CD1c-positive myeloid dendritic cell (primary cell): ENCODE measurements around the gene SYNPO2.
"Not testable (repeated sequence)": the region's sequence is repeated elsewhere in the genome, so short reads cannot be mapped to it uniquely, and the experiment has no call there.

Experiments
- DNase-seq: peaks from one replicate; pipeline ENCODE4 v3.0.0-alpha.2; 2016; ENCODE audit errors: extremely low spot score

SYNPO2 gene

DNA sequence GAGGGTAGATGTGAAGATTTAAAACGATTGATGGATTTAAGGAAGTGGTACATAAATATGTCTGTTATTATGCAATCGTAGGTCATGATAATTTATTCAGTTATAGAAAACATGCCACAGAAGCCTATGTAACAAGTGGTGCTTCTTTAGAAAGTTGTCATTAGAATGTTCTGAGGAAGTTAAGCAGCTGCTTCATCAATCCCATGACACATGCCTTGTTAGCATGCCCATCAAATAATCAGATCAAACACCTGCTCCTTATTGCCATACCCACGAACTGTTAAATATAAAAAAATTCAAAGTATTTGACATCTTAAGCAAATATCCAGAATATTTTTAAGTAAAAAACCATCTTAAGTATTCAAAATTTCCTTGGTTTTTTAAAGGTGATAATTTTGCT, 170.6 kb downstream of the SYNPO2 start:
- no peak for DNase-seq

DNA sequence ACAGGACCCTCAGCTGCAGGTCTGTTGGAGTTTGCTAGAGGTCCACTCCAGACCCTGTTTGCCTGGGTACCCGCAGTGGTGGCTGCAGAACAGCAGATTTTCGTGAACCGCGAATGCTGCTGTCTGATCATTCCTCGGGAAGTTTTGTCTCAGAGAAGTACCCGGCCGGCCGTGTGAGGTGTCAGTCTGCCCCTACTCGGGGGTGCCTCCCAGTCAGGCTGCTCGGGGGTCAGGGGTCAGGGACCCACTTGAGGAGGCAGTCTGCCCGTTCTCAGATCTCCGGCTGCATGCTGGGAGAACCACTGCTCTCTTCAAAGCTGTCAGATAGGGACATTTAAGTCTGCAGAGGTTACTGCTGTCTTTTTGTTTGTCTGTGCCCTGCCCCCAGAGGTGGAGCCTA, 178.5 kb downstream of the SYNPO2 start:
- DNase-seq, result not testable (repeated sequence)

DNA sequence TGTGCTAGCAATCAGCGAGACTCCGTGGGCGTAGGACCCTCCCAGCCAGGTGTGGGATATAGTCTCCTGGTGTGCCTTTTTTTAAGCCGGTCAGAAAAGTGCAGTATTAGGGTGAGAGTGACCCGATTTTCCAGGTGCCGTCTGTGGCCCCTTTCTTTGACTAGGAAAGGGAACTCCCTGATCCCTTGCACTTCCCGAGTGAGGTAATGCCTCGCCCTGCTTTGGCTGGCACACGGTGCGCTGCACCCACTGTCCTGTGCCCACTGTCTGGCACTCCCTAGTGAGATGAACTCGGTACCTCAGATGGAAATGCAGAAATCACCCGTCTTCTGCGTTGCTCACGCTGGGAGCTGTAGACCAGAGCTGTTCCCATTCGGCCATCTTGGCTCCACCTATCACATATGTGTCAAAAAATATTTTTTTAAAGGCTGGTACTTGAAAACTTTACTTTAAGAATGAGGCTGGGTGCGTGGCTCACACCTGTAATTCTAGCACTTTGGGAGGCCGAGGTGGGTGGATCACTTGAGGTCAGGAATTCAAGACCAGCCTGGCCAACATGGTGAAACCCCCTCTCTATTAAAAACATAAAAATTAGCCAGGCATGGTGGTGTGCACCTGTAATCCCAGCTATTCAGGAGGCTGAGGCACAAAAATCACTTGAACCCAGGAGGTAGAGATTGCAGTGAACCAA, 179.2 kb downstream of the SYNPO2 start:
- DNase-seq, result not testable (repeated sequence)

DNA sequence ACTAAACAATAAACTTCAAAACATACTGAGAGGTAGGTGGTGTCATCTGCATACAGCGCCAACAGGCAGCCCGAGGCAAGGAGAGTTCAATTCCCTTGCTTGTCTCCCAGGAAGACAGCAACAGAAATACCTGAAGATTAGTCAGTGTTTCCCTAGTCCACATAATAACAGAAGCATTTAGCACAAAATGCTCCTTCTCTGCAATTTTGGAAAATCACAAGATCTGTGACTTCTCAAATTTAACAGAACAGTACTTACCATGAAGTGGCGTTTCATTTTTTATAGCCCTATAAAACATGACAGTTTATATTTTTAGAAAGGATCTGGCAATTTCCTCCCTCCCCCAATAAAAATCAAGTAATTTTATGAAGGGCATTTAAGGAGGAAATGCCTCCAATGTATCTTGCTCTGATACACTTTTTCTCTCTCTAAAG, 179.9 kb downstream of the SYNPO2 start:
- DNase-seq, result no peak

DNA sequence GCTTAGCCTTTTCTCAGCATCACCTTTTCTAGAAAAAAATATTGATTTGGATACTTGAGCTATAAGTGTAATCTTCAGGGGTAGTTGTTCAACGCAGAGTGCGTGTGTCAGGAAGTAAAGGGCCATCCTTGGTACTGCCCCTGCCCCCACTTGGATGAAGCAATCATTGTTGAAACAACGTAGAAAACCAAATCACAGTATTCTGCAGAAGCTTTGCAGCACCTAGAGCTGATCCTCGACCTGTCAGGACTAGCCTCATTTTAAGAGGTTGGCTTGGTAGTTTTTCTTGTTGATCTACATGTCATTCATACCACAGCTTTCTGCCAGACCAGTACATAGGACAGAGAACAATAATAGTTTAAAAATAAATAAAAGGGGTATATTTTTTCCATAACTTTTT, 181.6 kb downstream of the SYNPO2 start:
- no peak for DNase-seq

DNA sequence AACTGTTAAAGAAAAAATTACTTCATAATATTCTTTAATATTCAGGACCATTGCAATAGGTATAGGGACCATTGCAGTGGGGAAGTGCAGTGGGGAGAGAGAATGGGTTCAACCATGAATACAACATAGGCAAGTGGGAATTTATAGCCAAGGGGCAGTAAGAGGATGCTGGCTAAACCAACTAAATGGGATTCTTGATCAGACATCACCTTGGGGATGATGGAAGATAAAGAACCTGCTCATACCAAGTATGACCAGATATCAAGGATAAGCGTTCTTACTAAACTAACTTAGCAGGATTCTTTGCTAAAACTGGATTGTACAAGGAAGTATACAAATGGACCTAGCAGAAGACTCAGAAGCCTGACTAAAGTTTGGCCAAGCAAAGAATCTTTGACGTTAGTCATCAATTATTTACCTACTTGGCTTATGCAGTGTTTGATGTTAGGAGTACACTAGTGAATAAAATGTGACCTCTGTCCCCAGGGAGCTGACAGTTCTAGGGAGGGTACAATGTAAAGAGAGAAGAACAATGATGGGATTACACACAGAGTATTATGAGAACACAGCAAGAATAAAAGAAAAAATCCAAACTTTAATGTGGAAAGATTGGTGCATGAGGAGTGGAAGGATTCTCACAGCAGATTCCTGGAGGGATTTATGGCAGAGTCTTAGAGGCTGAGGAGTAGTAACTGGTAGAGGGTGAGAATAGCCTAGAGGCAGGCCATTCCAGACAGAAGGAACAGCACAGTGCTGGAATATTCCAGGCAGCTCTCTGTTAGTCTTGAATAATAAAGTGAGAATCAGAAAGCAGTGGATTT, 192.3 kb downstream of the SYNPO2 start:
- no peak for DNase-seq

DNA sequence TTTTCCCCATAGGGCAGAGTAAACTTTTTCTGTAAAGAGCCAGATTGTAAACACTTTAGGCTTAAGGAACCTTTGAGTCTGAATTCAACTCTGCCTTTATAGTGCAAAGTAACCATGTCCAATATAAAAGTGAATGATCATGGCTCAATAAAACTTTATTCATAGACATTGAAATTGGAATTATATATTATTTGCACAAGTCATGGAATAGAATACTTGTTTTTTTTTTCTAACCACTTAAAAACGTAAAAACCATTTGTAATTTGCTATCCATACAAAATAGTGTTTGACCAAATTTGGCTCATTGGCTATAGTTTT, 192.8 kb downstream of the SYNPO2 start:
- no peak for DNase-seq

DNA sequence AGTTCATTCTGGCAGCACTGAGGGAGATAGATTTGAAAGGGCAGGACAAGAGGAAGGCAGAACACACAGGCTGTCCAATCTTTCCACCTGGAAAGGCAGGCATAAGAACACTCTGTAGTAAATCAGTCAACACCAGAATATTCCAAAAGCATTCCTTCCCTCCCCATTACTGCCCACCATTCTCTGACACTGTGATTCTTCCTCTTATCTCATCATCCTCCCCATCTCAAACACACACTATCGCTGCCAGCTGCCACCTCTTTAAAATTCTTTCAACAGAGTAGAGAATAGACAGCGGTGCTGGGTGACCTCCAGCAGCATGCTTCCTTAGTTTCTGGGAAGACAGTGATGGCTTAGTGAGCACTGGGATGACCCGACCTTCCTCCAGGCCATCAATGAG, 193.3 kb downstream of the SYNPO2 start:
- no peak for DNase-seq

DNA sequence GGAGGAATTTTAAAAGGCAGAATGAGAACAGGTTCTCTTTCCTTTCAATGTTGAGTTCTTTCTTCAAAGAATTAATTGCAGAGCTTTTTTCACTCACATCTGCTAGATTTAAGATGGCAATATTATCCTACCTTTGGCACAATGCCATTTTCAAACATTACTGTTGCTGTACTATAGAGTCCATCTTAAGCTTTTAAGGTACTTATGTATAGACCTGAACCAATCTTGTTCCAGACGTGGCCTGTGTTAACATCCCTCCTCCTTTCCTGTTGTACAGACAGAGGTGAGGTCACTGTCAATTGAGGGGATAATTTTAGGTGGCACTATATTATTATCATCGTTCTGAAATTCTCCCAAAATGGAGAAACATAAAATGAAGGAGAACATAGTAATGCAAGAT, 194.0 kb downstream of the SYNPO2 start:
- no peak for DNase-seq

DNA sequence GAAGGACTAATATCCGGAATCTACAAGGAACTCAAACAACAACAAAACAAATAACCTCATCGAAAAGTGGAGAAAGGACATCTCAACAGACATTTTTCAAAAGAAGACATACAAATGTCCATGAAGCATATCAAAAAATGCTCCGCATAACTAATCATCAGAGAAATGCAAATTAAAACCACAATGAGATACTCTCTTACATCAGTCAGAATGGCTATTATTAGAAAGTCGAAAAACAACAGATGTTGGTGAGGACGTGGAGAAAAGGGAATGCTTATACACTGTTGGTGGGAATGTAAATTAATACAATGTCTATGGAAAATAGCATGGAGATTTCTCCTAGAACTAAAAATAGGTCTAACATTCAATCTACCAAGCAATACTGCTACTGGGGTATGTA, 195.9 kb downstream of the SYNPO2 start:
- DNase-seq, result no peak

DNA sequence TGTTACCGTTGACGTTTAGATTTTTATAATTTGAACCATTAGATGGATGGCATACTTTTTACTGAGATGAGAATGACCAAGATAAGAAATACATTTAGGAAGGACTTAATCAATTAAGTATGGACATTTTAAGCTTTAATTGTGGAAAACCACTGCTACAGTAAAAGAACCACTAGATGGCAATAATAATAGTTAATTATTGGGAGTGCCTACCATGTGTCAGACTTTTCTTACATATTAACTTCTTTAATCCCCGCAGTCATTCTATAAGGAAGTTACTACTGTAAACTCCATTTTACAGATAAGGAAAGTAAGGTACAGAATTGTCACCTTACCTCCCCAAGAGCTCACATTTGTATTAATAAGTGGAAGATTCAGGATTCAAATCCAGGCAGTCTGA, 198.5 kb downstream of the SYNPO2 start:
- DNase-seq, result no peak

DNA sequence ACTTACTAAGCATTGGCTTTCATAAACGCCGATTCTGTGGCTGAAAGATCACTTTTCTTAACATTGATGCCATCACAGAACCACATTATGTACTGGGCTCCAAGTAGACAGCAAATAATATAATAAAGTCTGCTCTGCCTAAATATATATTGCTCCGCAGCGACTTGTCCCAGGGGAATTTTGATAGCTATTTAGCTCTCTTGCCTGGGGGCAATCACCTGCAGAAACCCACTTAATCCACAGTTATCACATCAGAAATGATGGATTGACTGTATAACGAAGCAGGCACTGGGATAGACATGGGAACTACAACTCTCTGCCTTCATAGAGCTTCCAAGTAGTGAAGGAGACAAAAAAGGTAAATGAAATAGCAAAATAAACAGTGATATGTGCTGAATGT, 199.0 kb downstream of the SYNPO2 start:
- DNase-seq, result no peak

DNA sequence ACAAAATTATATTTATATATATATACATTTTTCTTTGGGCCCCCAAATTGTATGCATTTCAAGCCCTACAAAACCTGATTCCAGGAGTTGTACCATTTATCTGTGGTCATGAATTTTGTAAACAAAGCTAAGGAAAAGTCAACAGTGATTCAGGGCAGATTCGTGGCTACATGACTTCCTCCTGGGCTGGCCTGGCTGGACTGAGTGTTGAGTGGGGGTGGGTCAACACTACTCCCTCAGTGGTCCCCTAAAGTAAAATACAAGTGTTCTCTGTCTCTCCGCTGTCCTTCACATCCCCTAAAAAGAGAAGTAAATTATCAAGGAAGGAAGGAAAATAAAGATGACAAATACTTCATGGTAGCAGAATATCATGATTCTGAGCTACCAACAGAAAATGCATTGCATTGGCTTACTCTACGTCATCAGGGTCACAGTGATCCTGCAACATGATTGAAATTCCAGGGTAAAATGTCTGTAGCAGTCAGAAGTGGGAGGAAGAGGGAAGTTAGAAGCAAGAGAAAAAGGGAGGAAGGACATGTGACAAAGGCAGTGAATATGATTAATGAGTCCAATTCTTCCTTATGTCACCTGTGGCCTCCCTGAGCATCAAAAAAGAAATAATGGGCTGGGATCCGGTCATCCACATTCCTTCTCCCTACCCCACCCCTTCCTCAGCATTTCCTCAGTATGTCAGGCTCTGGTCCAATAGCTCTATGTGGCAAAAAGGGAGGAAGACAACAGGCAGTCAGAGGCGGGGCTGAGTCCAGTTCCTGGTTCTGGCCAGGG, 204.6 kb downstream of the SYNPO2 start:
- no peak for DNase-seq

DNA sequence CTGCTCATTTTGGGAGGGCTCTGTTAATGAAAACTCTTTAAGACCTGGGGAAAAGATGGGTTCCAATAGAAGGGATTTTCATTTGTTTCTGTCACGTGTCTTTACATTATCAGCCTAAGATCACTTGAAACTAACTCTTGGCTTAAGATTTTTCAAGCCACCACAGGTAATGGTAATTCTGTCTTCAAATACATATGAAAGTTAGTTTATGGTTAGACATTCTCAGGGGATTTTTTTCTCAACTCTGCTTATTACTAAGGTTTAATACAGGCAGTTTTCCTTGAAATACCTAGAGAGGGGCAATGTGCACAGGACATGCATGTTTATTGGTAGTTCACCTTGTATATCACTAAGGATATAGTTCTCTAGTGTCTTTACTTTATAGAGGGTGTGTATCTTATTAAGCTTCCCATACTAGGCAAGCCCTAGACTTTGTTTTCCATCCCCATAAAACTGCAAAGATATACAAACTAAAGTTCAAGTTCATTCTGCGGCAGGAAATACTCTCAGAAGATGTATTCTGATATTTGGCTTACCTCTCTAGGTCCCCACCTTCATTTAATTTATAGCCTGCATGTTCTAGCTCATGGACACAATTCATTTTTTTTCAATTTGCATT, 208.7 kb downstream of the SYNPO2 start:
- no peak for DNase-seq

DNA sequence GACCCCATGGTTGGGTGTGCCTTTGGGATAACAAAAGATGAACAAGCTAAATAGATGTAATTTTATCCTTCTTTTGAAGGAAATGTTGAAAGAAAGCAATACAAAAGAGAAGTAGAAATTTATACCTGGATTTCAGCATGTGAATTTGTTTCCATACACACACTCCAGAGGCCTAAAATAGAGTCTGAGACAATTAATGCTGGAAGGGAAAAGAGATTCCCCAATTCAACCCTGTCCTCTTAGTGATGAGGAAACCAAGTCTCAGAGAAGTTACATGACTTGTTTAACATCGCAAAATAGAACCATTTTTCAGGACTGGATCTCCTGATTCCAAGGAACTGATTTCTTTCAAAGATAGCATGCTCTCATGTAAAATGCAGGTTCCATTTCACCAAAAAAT, 209.7 kb downstream of the SYNPO2 start:
- no peak for DNase-seq

DNA sequence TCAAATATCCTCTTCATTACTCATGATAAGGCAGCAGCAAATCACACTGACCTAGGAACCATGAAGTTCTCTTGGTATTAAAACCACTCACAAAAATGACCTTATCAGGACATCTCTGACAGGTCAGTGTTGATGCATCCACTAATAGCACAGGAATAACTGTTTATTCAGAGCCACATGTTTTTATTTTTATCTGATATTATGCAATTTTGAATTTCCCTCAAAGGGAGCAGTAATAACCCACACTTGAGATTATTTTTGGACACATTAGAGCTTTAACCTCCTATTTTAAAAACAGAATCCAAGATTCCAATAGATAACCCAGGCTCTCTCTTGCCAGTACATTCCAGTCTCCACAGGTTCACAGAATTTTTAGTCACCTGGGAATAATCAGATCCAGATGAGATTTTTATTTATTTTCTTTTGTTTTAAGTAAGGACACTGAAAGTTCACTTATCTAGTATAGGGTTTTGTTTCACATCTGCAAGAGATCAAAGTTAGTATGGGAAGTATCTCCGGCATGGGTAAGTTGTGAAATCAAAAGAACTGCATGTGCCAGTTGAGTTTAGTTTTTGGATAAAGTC, 210.7 kb downstream of the SYNPO2 start:
- peak; percentile 23 for DNase-seq

DNA sequence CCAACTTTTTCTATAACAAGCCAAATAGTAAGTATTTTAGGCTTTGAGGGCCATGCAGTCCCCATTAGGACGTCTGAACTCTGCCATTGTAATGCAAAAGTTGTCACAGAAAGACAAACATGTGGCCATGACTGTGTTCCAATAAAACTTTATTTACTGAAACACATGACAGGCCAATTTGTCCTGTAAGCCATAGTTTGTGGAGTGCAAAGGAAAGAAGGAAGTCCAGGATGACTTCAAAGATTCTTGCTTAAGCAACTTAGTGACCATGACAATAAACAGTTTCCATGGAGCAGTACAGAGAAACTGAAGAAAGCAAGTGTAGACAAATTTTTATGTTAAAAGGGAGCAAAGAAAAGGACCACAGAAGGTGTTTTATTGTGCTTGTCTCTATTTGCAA, 212.0 kb downstream of the SYNPO2 start:
- peak; percentile 82 for DNase-seq

DNA sequence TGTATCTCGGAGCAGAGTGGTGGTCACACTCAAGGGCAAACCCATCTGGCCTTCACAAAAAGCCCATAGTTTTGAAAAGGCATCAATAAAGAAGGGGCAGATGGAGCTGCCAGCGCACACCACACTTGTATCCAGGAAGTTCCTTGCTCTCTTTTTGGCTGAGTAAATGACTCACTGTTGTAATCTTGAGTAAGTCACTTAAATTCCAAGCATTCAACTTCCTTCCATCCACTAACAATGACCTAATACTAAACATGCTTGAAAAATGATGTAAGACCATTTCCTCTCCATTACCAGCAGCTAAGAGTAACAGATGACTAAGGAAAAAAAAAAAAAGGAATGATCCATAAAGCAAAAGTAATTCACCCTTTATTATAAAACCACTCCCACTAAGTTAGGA, 214.6 kb downstream of the SYNPO2 start:
- peak; percentile 80 for DNase-seq

DNA sequence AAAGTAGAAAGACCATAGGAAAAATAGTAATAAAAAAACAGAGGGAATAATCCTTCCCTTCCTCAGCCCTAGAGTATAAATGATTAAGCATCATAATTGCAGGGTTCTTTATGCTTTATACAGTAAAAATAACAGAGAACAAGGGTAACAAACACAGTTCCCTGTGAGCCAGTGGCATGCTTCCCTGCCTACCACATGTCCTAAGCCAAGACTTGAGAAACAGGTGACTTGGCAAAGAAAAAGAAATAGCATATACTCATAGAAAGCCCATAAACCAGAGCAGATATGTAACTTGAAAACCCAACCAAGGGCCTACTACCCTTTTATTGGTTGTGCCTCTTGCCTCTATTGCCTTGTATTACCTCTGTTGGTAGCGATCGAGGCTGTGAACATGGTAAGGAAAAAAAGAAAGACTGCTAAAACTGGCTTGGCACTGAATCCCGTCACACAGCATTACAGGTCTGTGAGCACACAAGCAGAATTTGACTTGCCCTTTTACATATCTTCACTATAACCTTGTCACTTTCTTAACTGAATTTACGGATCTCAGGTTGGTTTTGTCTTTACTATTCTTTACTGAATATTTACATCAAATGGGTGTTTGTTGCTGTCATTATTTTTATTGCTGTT, 216.1 kb downstream of the SYNPO2 start:
- no peak for DNase-seq

DNA sequence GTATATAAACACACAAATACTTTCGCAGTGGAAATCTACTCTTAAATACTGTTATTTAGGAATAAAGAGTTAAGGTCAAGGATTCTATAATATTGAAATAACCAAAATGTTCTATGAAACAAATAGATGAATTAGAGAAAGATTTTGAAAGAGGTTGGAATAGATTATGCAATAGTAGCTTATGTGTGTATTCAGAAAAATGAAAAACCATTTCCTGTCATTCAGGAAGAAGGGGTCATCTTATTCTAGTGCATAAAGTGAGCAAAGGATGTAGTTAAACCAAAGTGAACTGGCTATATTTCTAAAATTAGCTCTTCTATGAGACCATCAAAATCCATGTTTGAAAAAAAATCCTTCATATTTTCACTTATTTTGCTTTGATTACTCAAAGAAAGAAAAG, 217.0 kb downstream of the SYNPO2 start:
- no peak for DNase-seq
